Measurements from ENCODE around the gene ETV1. TPM values are rescaled to one million over a fixed set of nuclear protein-coding genes. Genes with fewer than 3 reads are reported as not detected.

Gene ETV1
- total and polyA plus RNA-seq, 9 of the 15 experiments (the other 6 are each of a cell fraction or from before 2014, with no cell fraction given), result 7.2 to 27.4 (median 14.0) TPM

DNA sequence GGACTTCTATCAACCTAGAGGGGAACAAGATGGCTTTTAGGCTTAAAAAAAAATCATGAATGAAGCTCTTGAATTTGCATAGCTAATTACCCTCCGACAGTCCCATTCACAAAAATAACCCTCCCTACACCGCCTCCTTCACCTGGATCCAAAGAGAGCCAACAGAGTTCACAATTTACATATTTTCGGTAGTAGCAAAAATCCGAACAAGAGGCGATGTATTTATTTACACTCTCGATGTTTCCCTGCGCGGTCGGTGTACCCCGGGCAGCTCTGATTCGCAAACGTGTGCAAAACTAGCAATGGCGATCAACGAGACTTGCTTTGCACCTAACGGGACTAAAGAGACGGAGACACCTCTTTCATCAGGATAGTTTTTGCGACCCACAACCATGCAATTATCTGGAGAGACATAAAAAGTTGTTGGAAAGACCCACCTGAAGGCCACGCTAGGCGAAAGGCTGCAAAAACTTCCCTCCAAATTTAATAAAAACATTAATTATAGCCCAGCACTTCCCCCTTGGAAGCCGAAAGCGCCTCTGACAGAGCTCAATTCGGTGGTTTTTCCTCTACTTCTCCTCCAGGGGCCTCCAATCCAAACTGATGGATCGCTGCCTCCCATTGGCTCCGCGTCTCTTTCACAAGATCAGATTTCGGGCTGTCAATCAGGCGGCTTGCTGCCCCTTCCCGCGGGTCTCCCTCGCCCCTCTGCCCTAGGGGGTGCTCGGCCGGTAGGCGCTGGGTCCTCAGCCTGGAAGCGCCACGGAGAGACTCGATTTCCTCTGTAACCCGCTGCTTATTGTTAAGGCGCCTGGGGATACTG lies at the start of gene ETV1 (continued):
- TF ChIP-seq, protein P1, sequence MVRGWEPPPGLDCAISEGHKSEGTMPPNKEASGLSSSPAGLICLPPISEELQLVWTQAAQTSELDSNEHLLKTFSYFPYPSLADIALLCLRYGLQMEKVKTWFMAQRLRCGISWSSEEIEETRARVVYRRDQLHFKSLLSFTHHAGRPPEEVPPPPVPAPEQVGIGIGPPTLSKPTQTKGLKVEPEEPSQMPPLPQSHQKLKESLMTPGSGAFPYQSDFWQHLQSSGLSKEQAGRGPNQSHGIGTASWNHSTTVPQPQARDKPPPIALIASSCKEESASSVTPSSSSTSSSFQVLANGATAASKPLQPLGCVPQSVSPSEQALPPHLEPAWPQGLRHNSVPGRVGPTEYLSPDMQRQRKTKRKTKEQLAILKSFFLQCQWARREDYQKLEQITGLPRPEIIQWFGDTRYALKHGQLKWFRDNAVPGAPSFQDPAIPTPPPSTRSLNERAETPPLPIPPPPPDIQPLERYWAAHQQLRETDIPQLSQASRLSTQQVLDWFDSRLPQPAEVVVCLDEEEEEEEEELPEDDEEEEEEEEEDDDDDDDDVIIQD (CRISPR knock-in tag; IDR thresholded peaks at IDR 0.05), result no peak
- TF ChIP-seq ZNF644 (tag; IDR thresholded peaks at IDR 0.05; ENCODE audit: low read depth) (no peak), ZNF274 (IDR thresholded peaks at IDR 0.05; ENCODE audit: borderline replicate concordance, low read depth, low read length) (no peak), FOSL1 (tag; conservative IDR thresholded peaks at IDR 0.05) (no peak), ZNF347 (CRISPR knock-in tag; IDR thresholded peaks at IDR 0.05; ENCODE audit: low read depth) (no peak), MBD2 (IDR thresholded peaks at IDR 0.05; ENCODE audit: borderline replicate concordance, low read depth) (no peak), HNRNPH1 (optimal IDR thresholded peaks at IDR 0.05; ENCODE audit: low read depth, low read length) (no peak), PHF8 (IDR thresholded peaks at IDR 0.05; ENCODE audit: borderline replicate concordance, low read length) (peak; percentile 50; the same call in 1 of the 2 replicates), EP400 (IDR thresholded peaks at IDR 0.05) (peak; percentile 54), SETDB1 (IDR thresholded peaks at IDR 0.05; ENCODE audit: low read length) (no peak), ZFP36 (IDR thresholded peaks at IDR 0.05; ENCODE audit: low read depth, low read length, partially characterized antibody) (no peak), CHD2 (IDR thresholded peaks at IDR 0.05; ENCODE audit: low read depth, low read length) (no peak), POLR2AphosphoS5 (IDR thresholded peaks at IDR 0.05; ENCODE audit: control insufficient read depth, insufficient read depth, low read depth, low read length) (peak; percentile 60; the same call in 1 of the 2 replicates), FOXJ2 (tag; IDR thresholded peaks at IDR 0.05) (0 out of 2 replicates have a peak, but pooled peaks have one; percentile 58), TGIF2 (CRISPR knock-in tag; IDR thresholded peaks at IDR 0.05) (no peak), ZNF584 (CRISPR knock-in tag; IDR thresholded peaks at IDR 0.05; ENCODE audit: low read depth) (no peak), FOXA1 (IDR thresholded peaks at IDR 0.05; ENCODE audit: borderline replicate concordance) (no peak), SOX6 (IDR thresholded peaks at IDR 0.05) (peak; percentile 28; the same call in 1 of the 2 replicates), SRF (CRISPR knock-in tag; IDR thresholded peaks at IDR 0.05) (0 out of 4 replicates have a peak, but pooled peaks of 1 of the 2 experiments have one; percentile 15), ATF1 (CRISPR knock-in tag; IDR thresholded peaks at IDR 0.05) (no peak), ATF1 (tag; IDR thresholded peaks at IDR 0.05) (peak; percentile 36), TFAM (CRISPR knock-in tag; conservative IDR thresholded peaks at IDR 0.05) (no peak), FOXJ3 (CRISPR knock-in tag; IDR thresholded peaks at IDR 0.05) (no peak), GABPB1 (CRISPR knock-in tag; IDR thresholded peaks at IDR 0.05) (0 out of 2 replicates have a peak, but pooled peaks have one; percentile 39), SPI1 (IDR thresholded peaks at IDR 0.05; ENCODE audit: borderline replicate concordance, low read depth, low read length) (peak; percentile 62; the same call in 1 of the 2 replicates), ZNF431 (CRISPR knock-in tag; IDR thresholded peaks at IDR 0.05) (no peak), NR2C1 (IDR thresholded peaks at IDR 0.05) (no peak), NR2C1 (tag; IDR thresholded peaks at IDR 0.05) (no peak)
